H1 (cell line): ENCODE data around the gene SCYL1. TPM values are rescaled to one million over a fixed set of nuclear protein-coding genes. Genes with fewer than 3 reads are reported as not detected.

Experiments
- ATF3 ChIP-seq: IDR thresholded peaks from 2 replicates; pipeline ENCODE4 v1.6.1; 2011; ENCODE audit warnings: low read depth, mild to moderate bottlenecking, low read length; ENCODE audit not compliant: insufficient read depth
- CREB1 ChIP-seq: IDR thresholded peaks from 2 replicates; pipeline ENCODE4 v1.6.1; 2012; ENCODE audit warnings: inconsistent platforms
- EZH2 ChIP-seq: fragments of 200-600 bp; sonication (generic); IDR thresholded peaks from 2 replicates; pipeline ENCODE4 v1.7.1; 2012; ENCODE audit warnings: low read depth, mild to moderate bottlenecking, moderate library complexity, low read length, inconsistent platforms; ENCODE audit not compliant: severe bottlenecking
- GTF2F1 ChIP-seq: IDR thresholded peaks from 2 replicates; pipeline ENCODE4 v1.6.1; 2012; ENCODE audit warnings: low read depth, low read length, improper control_type of control experiment, borderline replicate concordance
- HDAC6 ChIP-seq: IDR thresholded peaks from one replicate; pipeline ENCODE4 v1.7.1; 2012; ENCODE audit warnings: low read depth, mild to moderate bottlenecking, inconsistent platforms, low read length, moderate library complexity
- JUND ChIP-seq: IDR thresholded peaks from 2 replicates; pipeline ENCODE4 v1.6.1; 2011; ENCODE audit warnings: mild to moderate bottlenecking, improper control_type of control experiment, low read length
- MAX ChIP-seq: IDR thresholded peaks from 2 replicates; pipeline ENCODE4 v1.6.1; 2012; ENCODE audit warnings: inconsistent platforms
- NANOG ChIP-seq: IDR thresholded peaks from 2 replicates; pipeline ENCODE4 v1.6.1; 2011; ENCODE audit warnings: low read length, low read depth, mild to moderate bottlenecking, inconsistent platforms; ENCODE audit not compliant: insufficient read depth, poor library complexity, severe bottlenecking
- POLR2A ChIP-seq, 2 experiments: IDR thresholded peaks; 1 replicate in 1 of 2; 2 replicates in 1 of 2; pipeline ENCODE4 v1.6.1; 2011; ENCODE audit warnings: low read depth in 2 of 2, low read length in 2 of 2, mild to moderate bottlenecking in 2 of 2; ENCODE audit errors: control extremely low read depth in 1 of 2
- POU5F1 ChIP-seq: IDR thresholded peaks from 2 replicates; pipeline ENCODE4 v1.6.1; 2011; ENCODE audit warnings: low read depth, mild to moderate bottlenecking, low read length, moderate library complexity
- RAD21 ChIP-seq, 2 experiments: IDR thresholded peaks in 1 of 2; conservative IDR thresholded peaks in 1 of 2; 2 replicates each; pipeline ENCODE4 v1.6.1; 2011; ENCODE audit warnings: low read depth in 2 of 2, low read length in 2 of 2, improper control_type of control experiment in 1 of 2, inconsistent platforms in 1 of 2, mild to moderate bottlenecking in 1 of 2, moderate library complexity in 1 of 2
- SAP30 ChIP-seq: fragments of 300-600 bp; sonication (generic); IDR thresholded peaks from 2 replicates; pipeline ENCODE4 v1.7.1; 2012; ENCODE audit warnings: low read length, moderate library complexity, mild to moderate bottlenecking, inconsistent platforms; ENCODE audit not compliant: insufficient read depth, insufficient replicate concordance
- SIN3A ChIP-seq, 2 experiments: IDR thresholded peaks in 1 of 2; conservative IDR thresholded peaks in 1 of 2; 2 replicates each; pipeline ENCODE4 v1.6.1; 2011 to 2012; ENCODE audit warnings: low read length in 2 of 2, improper control_type of control experiment in 1 of 2, low read depth in 1 of 2, mild to moderate bottlenecking in 1 of 2
- SIRT6 ChIP-seq: IDR thresholded peaks from one replicate; pipeline ENCODE4 v1.7.1; 2012; ENCODE audit warnings: low read length, inconsistent platforms
- SRF ChIP-seq: IDR thresholded peaks from 2 replicates; pipeline ENCODE4 v1.6.1; 2011; ENCODE audit warnings: mild to moderate bottlenecking, low read depth, low read length, moderate library complexity
- SUZ12 ChIP-seq: fragments of 200-600 bp; sonication (generic); IDR thresholded peaks from 2 replicates; pipeline ENCODE4 v1.6.1; 2012; ENCODE audit warnings: mild to moderate bottlenecking, inconsistent platforms, low read length, moderate library complexity, mixed read lengths
- TCF12 ChIP-seq: IDR thresholded peaks from 2 replicates; pipeline ENCODE4 v1.6.1; 2011; ENCODE audit warnings: low read depth, mild to moderate bottlenecking, low read length
- USF2 ChIP-seq: IDR thresholded peaks from 2 replicates; pipeline ENCODE4 v1.6.1; 2011; ENCODE audit warnings: low read length, improper control_type of control experiment
- polyA plus RNA-seq, 7 experiments: library from polyadenylated mRNA; depleted of rRNA in 3 of 7; stranded (reverse) in 5 of 7; unstranded in 2 of 7; fragments of >200 nt in 5 of 7; fragments of 200-250 nt in 2 of 7; gene quantifications; 1 replicate in 5 of 7; 2 replicates in 1 of 7; 4 replicates in 1 of 7; pipeline versions ENCODE4 v1.2.1 to v1.2.3, GENCODE V29; 2011 to 2013; ENCODE audit warnings: missing spikeins in 2 of 7, mixed read lengths in 2 of 7
- total RNA-seq: library from RNA; stranded (reverse); fragmentation: NEBNext Ultra II Directional; extraction: Animal tissue kit (Norgen Biotek cat#: 25700); gene quantifications from 2 replicates; pipeline ENCODE4 v1.2.1, GENCODE V29; 2021

The SCYL1 gene
- total and polyA plus RNA-seq, 2 of the 8 experiments (the other 6 are each of a cell fraction or from before 2014, with no cell fraction given), result 59.8 to 77.7 TPM

- TF ChIP-seq JUND, result peak; percentile 64
- TF ChIP-seq POLR2A (IDR thresholded peaks at IDR 0.05; ENCODE audit: control extremely low read depth in 1 of 2, low read depth in 2 of 2, low read length in 2 of 2), result peak; percentile 100
- no peak for TF ChIP-seq SAP30
- TF ChIP-seq POU5F1, result no peak
- TF ChIP-seq SRF, result 0 out of 2 replicates have a peak, but pooled peaks have one; percentile 29
- TF ChIP-seq SUZ12, result no peak
- TF ChIP-seq MAX, result peak; percentile 59; the same call in 1 of the 2 replicates
- no peak for TF ChIP-seq ATF3
- peak; percentile 24 for TF ChIP-seq HDAC6
- TF ChIP-seq SIRT6, result no peak
- peak; percentile 99 for TF ChIP-seq GTF2F1
- TF ChIP-seq EZH2, result no peak
- peak; percentile 87 for TF ChIP-seq CREB1
- 0 out of 2 replicates have a peak, but pooled peaks have one; percentile 11 for TF ChIP-seq USF2
- TF ChIP-seq SIN3A (conservative IDR thresholded peaks at IDR 0.05 in 1 of 2, IDR thresholded peaks at IDR 0.05 in 1 of 2; ENCODE audit: low read depth in 1 of 2, low read length in 2 of 2), result peak in 1 of 2 experiments; percentile 89; a peak in 3 of 4 replicates
- peak; percentile 65 for TF ChIP-seq NANOG
- peak in 1 of 2 experiments; percentile 27; a peak in 1 of 4 replicates for TF ChIP-seq RAD21 (IDR thresholded peaks at IDR 0.05 in 1 of 2, conservative IDR thresholded peaks at IDR 0.05 in 1 of 2; ENCODE audit: low read depth in 2 of 2, low read length in 2 of 2)
- TF ChIP-seq TCF12, result peak; percentile 82; the same call in 1 of the 2 replicates
Measured at GRCh38 chr11:65498977-65499712, 25.7 kb upstream of the SCYL1 start, which contains the start of gene MALAT1 (continued).
